Stimulated activated naive B cell treated with anti-CD40 and anti-IgM and Interleukin-4, amounts not matched to agents 10 μg/mL and 1 μg/mL and 100 μg/mL, for 72 hours (primary cell): ENCODE results near the gene MLYCD.
A peak's percentile ranks its signal among the peaks of the same experiment; 100 is the strongest.

ENCODE experiments used
- ATAC-seq, 2 donors: fragments of 150-1000 bp; cut with Tn5 transposase; replicated peaks; 2 replicates each; pipeline ENCODE4 v1.10.0; 2021; ENCODE audit warnings: moderate library complexity in 1 of 2
- DNase-seq: peaks from one replicate; pipeline ENCODE4 v3.0.0; 2021
- H3K27ac Mint-ChIP-seq: one replicate; pipeline ENCODE4 v1.8.0; 2022; ENCODE audit warnings: mild to moderate bottlenecking, mixed read lengths
- H3K27me3 Mint-ChIP-seq, 2 donors: one replicate each; pipeline ENCODE4 v1.8.0; 2022; ENCODE audit warnings: mixed read lengths in 2 of 2
- H3K36me3 Mint-ChIP-seq, 2 donors: one replicate each; pipeline ENCODE4 v1.8.0; 2022; ENCODE audit warnings: mixed read lengths in 2 of 2, mild to moderate bottlenecking in 1 of 2
- H3K4me1 Mint-ChIP-seq, 2 donors: one replicate each; pipeline ENCODE4 v1.8.0; 2022; ENCODE audit warnings: mixed read lengths in 2 of 2, mild to moderate bottlenecking in 1 of 2
- H3K4me3 Mint-ChIP-seq, 2 donors: one replicate each; pipeline ENCODE4 v1.8.0; 2022; ENCODE audit warnings: mild to moderate bottlenecking in 2 of 2, mixed read lengths in 2 of 2, moderate library complexity in 1 of 2
- H3K9me3 Mint-ChIP-seq, 2 donors: one replicate each; pipeline ENCODE4 v1.8.0; 2022; ENCODE audit warnings: mixed read lengths in 2 of 2, mild to moderate bottlenecking in 1 of 2

Gene MLYCD

GRCh38 chr16:83955218-83956130, 56.6 kb downstream of the MLYCD start:
- H3K4me3 Mint-ChIP-seq, result no peak overlapping the region
- H3K4me1 Mint-ChIP-seq, result peaks cover 10 to 36% of the 10 kb centered on the region in 2 donors
- no peak overlapping the region for H3K27ac Mint-ChIP-seq
- H3K36me3 Mint-ChIP-seq, result peaks cover 9 to 18% of the 10 kb centered on the region in 2 donors
- H3K9me3 Mint-ChIP-seq, result no peaks in the 10 kb centered on the region
- peaks cover 21 to 23% of the 10 kb centered on the region in 2 donors for H3K27me3 Mint-ChIP-seq
- ATAC-seq (no peak), DNase-seq (no peak)

- DNase-seq (peak; percentile 65), ATAC-seq (peak; percentile 59)
- Mint-ChIP-seq H3K4me3 (no peak overlapping the region), H3K4me1 (peaks cover 10 to 36% of the 10 kb centered on the region in 2 donors), H3K36me3 (peaks cover 16 to 27% of the 10 kb centered on the region in 2 donors), H3K9me3 (no peaks in the 10 kb centered on the region), H3K27me3 (peaks cover 21 to 23% of the 10 kb centered on the region in 2 donors), H3K27ac (no peak overlapping the region)
Observed at GRCh38 chr16:83956336-83957289, 57.7 kb downstream of the MLYCD start.

GRCh38 chr16:83957296-83957855, 58.5 kb downstream of the MLYCD start:
- no peak overlapping the region for H3K27ac Mint-ChIP-seq
- H3K27me3 Mint-ChIP-seq, result peaks cover 21 to 23% of the 10 kb centered on the region in 2 donors
- H3K36me3 Mint-ChIP-seq, result peaks cover 19 to 30% of the 10 kb centered on the region in 2 donors
- ATAC-seq (no peak), DNase-seq (no peak)
- peaks cover 10 to 32% of the 10 kb centered on the region in 2 donors for H3K4me1 Mint-ChIP-seq
- no peak overlapping the region for H3K4me3 Mint-ChIP-seq
- H3K9me3 Mint-ChIP-seq, result no peaks in the 10 kb centered on the region

- Mint-ChIP-seq H3K4me3 (no peak overlapping the region), H3K9me3 (no peaks in the 10 kb centered on the region), H3K27me3 (peaks cover 21 to 23% of the 10 kb centered on the region in 2 donors), H3K27ac (no peak overlapping the region), H3K4me1 (peaks cover 9 to 26% of the 10 kb centered on the region in 2 donors), H3K36me3 (peaks cover 19 to 30% of the 10 kb centered on the region in 2 donors)
- ATAC-seq, result no peak
- no peak for DNase-seq
Observed at GRCh38 chr16:83958137-83958845, 59.4 kb downstream of the MLYCD start.

DNA sequence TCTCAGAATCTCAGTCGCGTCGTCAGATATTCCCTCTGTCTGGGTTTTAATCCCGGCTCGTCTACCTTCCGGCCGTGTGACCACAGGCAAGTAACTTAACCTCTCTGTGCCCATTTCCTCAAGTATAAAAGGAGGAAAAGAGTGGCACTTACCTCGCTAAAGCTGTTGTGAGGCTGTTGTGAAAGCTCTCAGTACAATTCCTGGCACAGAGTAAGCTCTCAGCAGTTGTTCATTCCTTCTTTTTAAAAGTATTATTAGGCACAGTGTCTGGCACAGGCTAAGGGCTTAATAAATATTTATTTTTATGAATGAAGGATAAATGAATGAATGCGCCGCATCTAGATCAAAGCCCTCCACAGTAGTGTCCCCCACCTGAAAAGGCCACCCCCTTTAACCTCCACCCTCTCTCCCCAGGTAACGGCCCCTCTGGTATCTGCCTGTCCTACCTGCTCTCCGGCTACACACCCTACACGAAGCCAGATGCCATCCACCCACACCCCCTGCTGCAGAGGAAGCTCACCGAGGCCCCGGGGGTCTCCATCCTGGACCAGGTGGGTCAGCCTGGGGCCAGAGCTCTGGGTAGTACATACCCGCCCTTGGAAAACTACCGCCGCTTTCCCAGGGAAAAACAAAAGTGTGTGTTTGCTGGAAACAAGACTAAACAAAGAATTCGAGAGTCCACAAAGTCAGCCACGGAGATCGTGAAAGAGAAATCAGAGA, 60.1 kb downstream of the MLYCD start:
- Mint-ChIP-seq H3K27ac (peak overlapping the region; percentile 61), H3K27me3 (peaks cover 18 to 19% of the 10 kb centered on the region in 2 donors), H3K4me3 (no peak overlapping the region), H3K4me1 (peaks cover 12 to 26% of the 10 kb centered on the region in 2 donors), H3K9me3 (no peaks in the 10 kb centered on the region), H3K36me3 (peaks cover 23 to 32% of the 10 kb centered on the region in 2 donors)
- ATAC-seq, result no peak
- no peak for DNase-seq

DNA sequence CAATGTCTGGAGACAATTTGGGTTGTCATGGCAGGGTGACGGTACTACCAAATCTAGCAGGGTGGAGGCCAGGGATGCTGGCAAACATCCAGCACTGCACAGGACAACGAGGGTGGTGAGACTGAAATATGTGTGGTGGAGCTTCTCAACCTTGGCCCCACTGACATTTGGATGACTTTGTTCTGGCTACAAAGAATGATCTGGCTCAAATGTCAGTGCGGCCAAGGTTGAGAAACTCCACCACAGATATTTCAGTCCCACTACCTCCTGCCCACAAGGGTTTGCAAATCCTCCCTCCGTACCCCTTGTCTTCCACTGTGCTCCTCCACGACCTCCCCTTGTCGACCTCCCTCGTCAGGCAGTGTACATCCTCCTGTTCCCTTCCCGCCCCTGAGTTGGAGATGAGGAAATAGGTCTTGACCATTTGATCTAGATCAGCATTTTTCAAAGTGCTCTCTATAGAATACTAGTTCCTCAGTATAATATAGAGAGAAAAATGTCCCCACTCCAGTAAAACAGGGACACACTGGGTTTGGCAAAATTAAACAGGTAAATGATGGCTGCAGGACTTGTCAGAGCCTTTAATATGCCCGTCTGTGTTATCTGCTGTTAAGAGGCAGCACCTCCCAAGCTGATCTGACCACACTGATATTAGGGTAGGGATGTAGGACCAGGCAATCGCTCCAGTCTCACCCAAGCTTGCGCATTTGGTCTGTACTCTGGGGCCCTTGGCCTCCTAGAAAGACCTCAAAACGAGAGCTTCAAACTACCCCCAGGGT, 60.9 kb downstream of the MLYCD start:
- ATAC-seq, result peak; percentile 67 to 75
- Mint-ChIP-seq H3K27ac (no peak overlapping the region), H3K4me3 (no peak overlapping the region), H3K4me1 (peaks cover 9 to 18% of the 10 kb centered on the region in 2 donors), H3K27me3 (peaks cover 10 to 11% of the 10 kb centered on the region in 2 donors), H3K9me3 (no peaks in the 10 kb centered on the region), H3K36me3 (peaks cover 27 to 34% of the 10 kb centered on the region in 2 donors)
- no peak for DNase-seq

DNA sequence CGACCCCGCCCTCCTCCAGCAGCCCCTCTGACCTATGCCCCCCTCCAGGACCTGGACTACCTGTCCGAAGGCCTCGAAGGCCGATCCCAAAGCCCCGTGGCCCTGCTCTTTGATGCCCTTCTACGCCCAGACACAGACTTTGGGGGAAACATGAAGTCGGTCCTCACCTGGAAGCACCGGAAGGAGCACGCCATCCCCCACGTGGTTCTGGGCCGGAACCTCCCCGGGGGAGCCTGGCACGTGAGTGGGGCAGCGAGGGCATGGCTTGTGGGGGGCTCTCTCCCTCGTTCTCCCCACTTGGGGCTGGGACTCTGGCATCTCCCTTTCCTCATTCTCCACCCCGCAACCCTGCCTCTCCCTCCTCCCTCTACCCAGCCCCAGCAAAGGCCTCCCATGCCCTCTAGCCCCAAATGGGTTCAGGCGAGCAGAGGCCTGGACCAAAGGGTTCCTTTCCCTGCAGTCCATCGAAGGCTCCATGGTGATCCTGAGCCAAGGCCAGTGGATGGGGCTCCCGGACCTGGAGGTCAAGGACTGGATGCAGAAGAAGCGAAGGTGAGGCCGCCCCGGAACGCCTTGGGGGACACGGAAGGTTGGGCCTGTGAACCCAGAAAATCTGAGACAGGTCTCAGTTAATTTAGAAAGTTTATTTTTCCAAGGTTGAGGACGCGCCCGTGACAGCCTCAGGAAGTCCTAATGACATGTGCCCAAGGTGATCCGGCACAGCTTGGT, 61.8 kb downstream of the MLYCD start:
- H3K27me3 Mint-ChIP-seq, result peaks cover 2 to 3% of the 10 kb centered on the region in 2 donors
- H3K36me3 Mint-ChIP-seq, result peaks cover 32 to 35% of the 10 kb centered on the region in 2 donors

DNA sequence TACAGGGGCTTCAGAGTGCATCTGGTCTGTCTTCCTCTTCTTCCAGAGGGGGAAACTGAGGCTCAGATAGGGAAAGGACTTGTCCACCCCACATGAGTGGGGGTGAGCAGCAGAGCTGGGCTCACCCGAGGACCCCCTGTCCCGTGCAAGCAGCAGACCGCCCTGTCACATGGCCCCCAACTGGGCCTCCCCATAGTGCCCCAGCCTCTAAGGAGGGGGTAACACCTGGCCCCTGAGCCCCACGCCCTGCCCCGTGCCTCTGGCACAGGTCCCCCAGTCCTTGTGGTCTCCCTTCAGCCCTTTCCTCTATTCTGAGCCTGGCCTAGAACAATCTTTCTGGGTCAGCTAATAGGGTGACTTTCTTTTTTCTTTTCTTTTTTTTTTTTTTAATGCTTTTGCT, 62.7 kb downstream of the MLYCD start:
- Mint-ChIP-seq H3K4me3 (no peak overlapping the region), H3K27ac (no peak overlapping the region), H3K27me3 (peaks cover 0 to 3% of the 10 kb centered on the region in 2 donors), H3K9me3 (no peaks in the 10 kb centered on the region), H3K4me1 (peaks cover 9 to 13% of the 10 kb centered on the region in 2 donors), H3K36me3 (peaks cover 39 to 40% of the 10 kb centered on the region in 2 donors)
- DNase-seq, result no peak
- no peak for ATAC-seq

More for the DNA sequence above, 61.8 kb downstream of the MLYCD start:
- no peaks in the 10 kb centered on the region for H3K9me3 Mint-ChIP-seq
- H3K27ac Mint-ChIP-seq, result no peak overlapping the region
- ATAC-seq (no peak), DNase-seq (no peak)
- H3K4me3 Mint-ChIP-seq, result no peak overlapping the region
- peaks cover 9 to 16% of the 10 kb centered on the region in 2 donors for H3K4me1 Mint-ChIP-seq

- peaks cover 6 to 13% of the 10 kb centered on the region in 2 donors for H3K27me3 Mint-ChIP-seq
- no peak for ATAC-seq
- no peak overlapping the region for H3K27ac Mint-ChIP-seq
- H3K9me3 Mint-ChIP-seq, result no peaks in the 10 kb centered on the region
- H3K36me3 Mint-ChIP-seq, result peaks cover 38 to 45% of the 10 kb centered on the region in 2 donors
- H3K4me1 Mint-ChIP-seq, result peaks cover 8 to 12% of the 10 kb centered on the region in 2 donors
- no peak for DNase-seq
- no peak overlapping the region for H3K4me3 Mint-ChIP-seq
Observed at GRCh38 chr16:83963277-83964119, 64.6 kb downstream of the MLYCD start.

DNA sequence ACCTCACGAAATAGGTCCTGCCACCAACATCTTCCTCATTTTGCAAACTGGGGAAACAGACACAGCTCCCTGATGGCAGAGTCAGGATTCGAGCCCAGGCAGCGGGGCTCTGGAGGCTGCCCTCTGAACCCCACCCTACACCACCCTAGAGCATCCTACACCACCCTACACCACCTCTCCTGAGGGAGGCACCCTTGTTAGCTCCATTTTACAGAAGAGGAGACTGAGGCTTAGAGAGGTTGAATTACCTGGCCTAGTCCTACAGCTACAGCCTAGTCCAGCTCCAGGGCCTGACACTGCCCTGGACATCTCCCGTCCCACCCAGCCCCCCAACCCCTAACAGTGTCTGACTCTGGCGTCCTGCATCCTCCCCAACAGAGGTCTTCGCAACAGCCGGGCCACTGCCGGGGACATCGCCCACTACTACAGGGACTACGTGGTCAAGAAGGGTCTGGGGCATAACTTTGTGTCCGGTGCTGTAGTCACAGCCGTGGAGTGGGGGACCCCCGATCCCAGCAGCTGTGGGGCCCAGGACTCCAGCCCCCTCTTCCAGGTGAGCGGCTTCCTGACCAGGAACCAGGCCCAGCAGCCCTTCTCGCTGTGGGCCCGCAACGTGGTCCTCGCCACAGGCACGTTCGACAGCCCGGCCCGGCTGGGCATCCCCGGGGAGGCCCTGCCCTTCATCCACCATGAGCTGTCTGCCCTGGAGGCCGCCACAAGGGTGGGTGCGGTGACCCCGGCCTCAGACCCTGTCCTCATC, 65.9 kb downstream of the MLYCD start:
- DNase-seq, result no peak
- peaks cover 16 to 24% of the 10 kb centered on the region in 2 donors for H3K27me3 Mint-ChIP-seq
- H3K27ac Mint-ChIP-seq, result no peak overlapping the region
- H3K36me3 Mint-ChIP-seq, result peaks cover 31 to 38% of the 10 kb centered on the region in 2 donors
- no peaks in the 10 kb centered on the region for H3K9me3 Mint-ChIP-seq
- H3K4me1 Mint-ChIP-seq, result peaks cover 9 to 12% of the 10 kb centered on the region in 2 donors
- no peak overlapping the region for H3K4me3 Mint-ChIP-seq
- ATAC-seq, result no peak
